K562 (cell line): ENCODE data around the gene ADAM19. TPM values are rescaled to one million over a fixed set of nuclear protein-coding genes. Genes with fewer than 3 reads are reported as not detected.

Source experiments
- BHLHE40 ChIP-seq: IDR thresholded peaks from 2 replicates; pipeline ENCODE4 v1.6.1; 2011; ENCODE audit warnings: low read length, improper control_type of control experiment
- BRD4 ChIP-seq: fragments of 200-600 bp; sonication (generic); IDR thresholded peaks from 2 replicates; pipeline ENCODE4 v1.6.1; 2017; ENCODE audit warnings: inconsistent platforms
- COPS2 ChIP-seq: fragments of 450-650 bp; conservative IDR thresholded peaks from 2 replicates; pipeline ENCODE4 v1.6.1; 2016; ENCODE audit warnings: mild to moderate bottlenecking, moderate library complexity
- CREM ChIP-seq: IDR thresholded peaks from 2 replicates; pipeline ENCODE4 v1.6.1; 2014; ENCODE audit warnings: antibody characterized with exemption, low read depth
- FUS ChIP-seq: fragments of 200-400 bp; formaldehyde crosslinking; optimal IDR thresholded peaks from 2 replicates; pipeline ENCODE3; 2017; ENCODE audit warnings: low read depth, low read length
- KLF1 ChIP-seq: fragments of 450-650 bp; IDR thresholded peaks from 2 replicates; pipeline ENCODE4 v1.6.1; 2016; ENCODE audit warnings: missing genetic modification characterization, missing compliant biosample characterization
- MCM2 ChIP-seq: fragments of 450-650 bp; IDR thresholded peaks from 2 replicates; pipeline ENCODE4 v1.6.1; 2017; ENCODE audit warnings: low read depth, mild to moderate bottlenecking
- MCM7 ChIP-seq, 2 experiments: fragments of 450-650 bp; IDR thresholded peaks; 2 replicates each; pipeline ENCODE4 v1.6.1; 2016 to 2018
- NFE2 ChIP-seq: IDR thresholded peaks from 2 replicates; pipeline ENCODE4 v1.6.1; 2014; ENCODE audit warnings: antibody characterized with exemption, low read depth
- PTBP1 ChIP-seq: fragments of 200-400 bp; formaldehyde crosslinking; IDR thresholded peaks from 2 replicates; pipeline ENCODE4 v1.6.1; 2017; ENCODE audit warnings: low read depth, low read length
- RBM17 ChIP-seq: fragments of 200-400 bp; formaldehyde crosslinking; IDR thresholded peaks from 2 replicates; pipeline ENCODE4 v1.6.1; 2017; ENCODE audit warnings: low read depth, mild to moderate bottlenecking, low read length, borderline replicate concordance
- TCFL5 ChIP-seq: fragments of 250-450 bp; sonication (Bioruptor Pico); conservative IDR thresholded peaks from 2 replicates; pipeline ENCODE4 v1.6.1; 2021; ENCODE audit warnings: mild to moderate bottlenecking, moderate library complexity, matching md5 sums
- TEAD1 ChIP-seq, 2 experiments: fragments of 450-650 bp in 1 of 2; sonication (generic) in 1 of 2; formaldehyde crosslinking; IDR thresholded peaks; 2 replicates each; pipeline versions ENCODE4 v1.4.0 to v1.8.0; 2020 to 2022; ENCODE audit warnings: mild to moderate bottlenecking in 2 of 2, missing genetic modification reagents in 1 of 2
- ZBTB1 ChIP-seq: sonication (generic); formaldehyde crosslinking; IDR thresholded peaks from 2 replicates; pipeline ENCODE4 v1.8.1; 2023; ENCODE audit warnings: missing genetic modification reagents, low read depth, mild to moderate bottlenecking, borderline replicate concordance
- ZNF146 ChIP-seq: IDR thresholded peaks from one replicate; pipeline ENCODE4 v1.6.1; 2018; ENCODE audit warnings: missing compliant biosample characterization; ENCODE audit not compliant: unreplicated experiment
- polyA plus RNA-seq, 8 experiments: library from polyadenylated mRNA; depleted of rRNA in 4 of 8; stranded (reverse) in 5 of 8; unstranded in 3 of 8; fragments of >200 nt; fragmentation: Nextera tagmentation in 2 of 8; fragmentation: Illumina TruSeq in 1 of 8; extraction: Ambion mirVana in 2 of 8; extraction: Trizol in 1 of 8; gene quantifications; 2 replicates each; pipeline versions ENCODE4 v1.2.1 to v1.2.3, GENCODE V29; 2011 to 2014; ENCODE audit warnings: inconsistent platforms in 1 of 8, missing spikeins in 1 of 8
- total RNA-seq, 7 experiments: library from RNA; depleted of rRNA in 6 of 7; stranded (reverse); fragments of >200 nt in 6 of 7; fragmentation: Illumina TruSeq in 2 of 7; extraction: Trizol in 2 of 7; gene quantifications; 2 replicates each; pipeline versions ENCODE4 v1.2.1 to v1.2.3, GENCODE V29; 2011 to 2021; ENCODE audit warnings: low replicate concordance in 1 of 7
- TF ChIP-seq, protein P1 (sequence below): IDR thresholded peaks from 2 replicates; pipeline ENCODE4 v1.6.1; 2011; ENCODE audit not compliant: insufficient read length; ENCODE audit errors: extremely low read depth
- TF ChIP-seq, protein P2 (sequence below): fragments of 250-450 bp; sonication (Bioruptor Pico); IDR thresholded peaks from 2 replicates; pipeline ENCODE4 v1.4.0; 2020; ENCODE audit warnings: mild to moderate bottlenecking, moderate library complexity
- TF ChIP-seq, protein P3 (sequence below), 2 experiments: fragments of 450-650 bp; IDR thresholded peaks; 2 replicates each; pipeline ENCODE4 v1.6.1; 2016
- TF ChIP-seq, protein P4 (sequence below): fragments of 450-650 bp; IDR thresholded peaks from 2 replicates; pipeline ENCODE4 v1.6.1; 2014; ENCODE audit warnings: low read depth, mild to moderate bottlenecking, moderate library complexity, borderline replicate concordance
- TF ChIP-seq, protein P5 (sequence below): IDR thresholded peaks from 2 replicates; pipeline ENCODE4 v1.6.1; 2014; ENCODE audit warnings: antibody characterized with exemption
- TF ChIP-seq, protein P6 (sequence below): fragments of 250-450 bp; sonication (Bioruptor Pico); IDR thresholded peaks from 2 replicates; pipeline ENCODE4 v1.5.0; 2022; ENCODE audit warnings: mild to moderate bottlenecking

The ADAM19 gene
- total and polyA plus RNA-seq, 9 of the 15 experiments (the other 6 are each of a cell fraction or from before 2014, with no cell fraction given): 0.11 to 1.1 (median 0.43) TPM

DNA sequence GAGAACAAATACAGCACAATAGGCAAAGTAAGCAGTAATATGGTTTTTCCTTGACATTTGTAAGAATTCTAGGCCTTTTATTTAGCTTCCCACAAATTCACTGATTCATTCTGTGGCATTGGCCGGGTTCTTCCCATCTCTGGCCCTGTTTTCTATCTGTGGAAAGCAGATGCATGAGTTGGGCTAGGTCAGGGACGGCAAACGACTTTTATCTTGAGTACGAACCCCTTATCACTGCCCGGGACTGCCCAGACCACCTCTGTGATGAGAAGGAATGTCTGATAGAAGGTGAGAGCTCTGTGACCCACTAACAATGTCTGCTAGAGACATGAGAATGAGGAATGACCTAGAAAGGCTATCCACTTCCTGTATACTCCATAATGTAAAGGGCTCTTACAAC is 35.4 kb upstream of the ADAM19 start (continued):
- TF ChIP-seq NFE2: peak; percentile 49; the same call in 1 of the 2 replicates
- TF ChIP-seq, protein P1, sequence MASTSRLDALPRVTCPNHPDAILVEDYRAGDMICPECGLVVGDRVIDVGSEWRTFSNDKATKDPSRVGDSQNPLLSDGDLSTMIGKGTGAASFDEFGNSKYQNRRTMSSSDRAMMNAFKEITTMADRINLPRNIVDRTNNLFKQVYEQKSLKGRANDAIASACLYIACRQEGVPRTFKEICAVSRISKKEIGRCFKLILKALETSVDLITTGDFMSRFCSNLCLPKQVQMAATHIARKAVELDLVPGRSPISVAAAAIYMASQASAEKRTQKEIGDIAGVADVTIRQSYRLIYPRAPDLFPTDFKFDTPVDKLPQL: no peak
- no peak for TF ChIP-seq PTBP1
- TF ChIP-seq ZBTB1 (CRISPR knock-in tag): no peak
- TF ChIP-seq CREM: peak; percentile 47; the same call in 1 of the 2 replicates
- no peak for TF ChIP-seq ZNF146
- no peak for TF ChIP-seq KLF1
- TF ChIP-seq MCM7 (IDR thresholded peaks at IDR 0.05): no peak
- TF ChIP-seq, protein P2, sequence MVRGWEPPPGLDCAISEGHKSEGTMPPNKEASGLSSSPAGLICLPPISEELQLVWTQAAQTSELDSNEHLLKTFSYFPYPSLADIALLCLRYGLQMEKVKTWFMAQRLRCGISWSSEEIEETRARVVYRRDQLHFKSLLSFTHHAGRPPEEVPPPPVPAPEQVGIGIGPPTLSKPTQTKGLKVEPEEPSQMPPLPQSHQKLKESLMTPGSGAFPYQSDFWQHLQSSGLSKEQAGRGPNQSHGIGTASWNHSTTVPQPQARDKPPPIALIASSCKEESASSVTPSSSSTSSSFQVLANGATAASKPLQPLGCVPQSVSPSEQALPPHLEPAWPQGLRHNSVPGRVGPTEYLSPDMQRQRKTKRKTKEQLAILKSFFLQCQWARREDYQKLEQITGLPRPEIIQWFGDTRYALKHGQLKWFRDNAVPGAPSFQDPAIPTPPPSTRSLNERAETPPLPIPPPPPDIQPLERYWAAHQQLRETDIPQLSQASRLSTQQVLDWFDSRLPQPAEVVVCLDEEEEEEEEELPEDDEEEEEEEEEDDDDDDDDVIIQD (CRISPR knock-in tag): no peak
- no peak for TF ChIP-seq RBM17
- TF ChIP-seq, protein P3, sequence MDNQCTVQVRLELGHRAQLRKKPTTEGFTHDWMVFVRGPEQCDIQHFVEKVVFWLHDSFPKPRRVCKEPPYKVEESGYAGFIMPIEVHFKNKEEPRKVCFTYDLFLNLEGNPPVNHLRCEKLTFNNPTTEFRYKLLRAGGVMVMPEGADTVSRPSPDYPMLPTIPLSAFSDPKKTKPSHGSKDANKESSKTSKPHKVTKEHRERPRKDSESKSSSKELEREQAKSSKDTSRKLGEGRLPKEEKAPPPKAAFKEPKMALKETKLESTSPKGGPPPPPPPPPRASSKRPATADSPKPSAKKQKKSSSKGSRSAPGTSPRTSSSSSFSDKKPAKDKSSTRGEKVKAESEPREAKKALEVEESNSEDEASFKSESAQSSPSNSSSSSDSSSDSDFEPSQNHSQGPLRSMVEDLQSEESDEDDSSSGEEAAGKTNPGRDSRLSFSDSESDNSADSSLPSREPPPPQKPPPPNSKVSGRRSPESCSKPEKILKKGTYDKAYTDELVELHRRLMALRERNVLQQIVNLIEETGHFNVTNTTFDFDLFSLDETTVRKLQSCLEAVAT (IDR thresholded peaks at IDR 0.05): peak in 1 of 2 experiments; percentile 99; a peak in 2 of 4 replicates
- TF ChIP-seq TCFL5 (CRISPR knock-in tag): no peak
- TF ChIP-seq MCM2: no peak
- no peak for TF ChIP-seq COPS2
- TF ChIP-seq BHLHE40: peak; percentile 43; the same call in 1 of the 2 replicates
- TF ChIP-seq, protein P4, sequence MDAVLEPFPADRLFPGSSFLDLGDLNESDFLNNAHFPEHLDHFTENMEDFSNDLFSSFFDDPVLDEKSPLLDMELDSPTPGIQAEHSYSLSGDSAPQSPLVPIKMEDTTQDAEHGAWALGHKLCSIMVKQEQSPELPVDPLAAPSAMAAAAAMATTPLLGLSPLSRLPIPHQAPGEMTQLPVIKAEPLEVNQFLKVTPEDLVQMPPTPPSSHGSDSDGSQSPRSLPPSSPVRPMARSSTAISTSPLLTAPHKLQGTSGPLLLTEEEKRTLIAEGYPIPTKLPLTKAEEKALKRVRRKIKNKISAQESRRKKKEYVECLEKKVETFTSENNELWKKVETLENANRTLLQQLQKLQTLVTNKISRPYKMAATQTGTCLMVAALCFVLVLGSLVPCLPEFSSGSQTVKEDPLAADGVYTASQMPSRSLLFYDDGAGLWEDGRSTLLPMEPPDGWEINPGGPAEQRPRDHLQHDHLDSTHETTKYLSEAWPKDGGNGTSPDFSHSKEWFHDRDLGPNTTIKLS: no peak
- TF ChIP-seq, protein P5, sequence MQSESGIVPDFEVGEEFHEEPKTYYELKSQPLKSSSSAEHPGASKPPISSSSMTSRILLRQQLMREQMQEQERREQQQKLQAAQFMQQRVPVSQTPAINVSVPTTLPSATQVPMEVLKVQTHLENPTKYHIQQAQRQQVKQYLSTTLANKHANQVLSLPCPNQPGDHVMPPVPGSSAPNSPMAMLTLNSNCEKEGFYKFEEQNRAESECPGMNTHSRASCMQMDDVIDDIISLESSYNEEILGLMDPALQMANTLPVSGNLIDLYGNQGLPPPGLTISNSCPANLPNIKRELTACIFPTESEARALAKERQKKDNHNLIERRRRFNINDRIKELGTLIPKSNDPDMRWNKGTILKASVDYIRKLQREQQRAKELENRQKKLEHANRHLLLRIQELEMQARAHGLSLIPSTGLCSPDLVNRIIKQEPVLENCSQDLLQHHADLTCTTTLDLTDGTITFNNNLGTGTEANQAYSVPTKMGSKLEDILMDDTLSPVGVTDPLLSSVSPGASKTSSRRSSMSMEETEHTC: no peak
- no peak for TF ChIP-seq BRD4
- TF ChIP-seq, protein P6, sequence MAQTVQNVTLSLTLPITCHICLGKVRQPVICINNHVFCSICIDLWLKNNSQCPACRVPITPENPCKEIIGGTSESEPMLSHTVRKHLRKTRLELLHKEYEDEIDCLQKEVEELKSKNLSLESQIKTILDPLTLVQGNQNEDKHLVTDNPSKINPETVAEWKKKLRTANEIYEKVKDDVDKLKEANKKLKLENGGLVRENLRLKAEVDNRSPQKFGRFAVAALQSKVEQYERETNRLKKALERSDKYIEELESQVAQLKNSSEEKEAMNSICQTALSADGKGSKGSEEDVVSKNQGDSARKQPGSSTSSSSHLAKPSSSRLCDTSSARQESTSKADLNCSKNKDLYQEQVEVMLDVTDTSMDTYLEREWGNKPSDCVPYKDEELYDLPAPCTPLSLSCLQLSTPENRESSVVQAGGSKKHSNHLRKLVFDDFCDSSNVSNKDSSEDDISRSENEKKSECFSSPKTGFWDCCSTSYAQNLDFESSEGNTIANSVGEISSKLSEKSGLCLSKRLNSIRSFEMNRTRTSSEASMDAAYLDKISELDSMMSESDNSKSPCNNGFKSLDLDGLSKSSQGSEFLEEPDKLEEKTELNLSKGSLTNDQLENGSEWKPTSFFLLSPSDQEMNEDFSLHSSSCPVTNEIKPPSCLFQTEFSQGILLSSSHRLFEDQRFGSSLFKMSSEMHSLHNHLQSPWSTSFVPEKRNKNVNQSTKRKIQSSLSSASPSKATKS (CRISPR knock-in tag): no peak
- peak in 1 of 2 experiments; percentile 73; a peak in 1 of 4 replicates for TF ChIP-seq TEAD1 (CRISPR knock-in tag; IDR thresholded peaks at IDR 0.05)
- no peak for TF ChIP-seq FUS
